GM12878 (cell line): ENCODE measurements around the gene RHCG.

Source experiments
- EZH2 ChIP-seq: IDR thresholded peaks from 2 replicates; pipeline ENCODE4 v1.6.1; 2012; ENCODE audit warnings: low read depth, mild to moderate bottlenecking, control low read depth, inconsistent platforms, low read length, borderline replicate concordance; ENCODE audit not compliant: control insufficient read depth
- NFIC ChIP-seq: IDR thresholded peaks from 2 replicates; pipeline ENCODE4 v1.6.1; 2012; ENCODE audit warnings: low read depth, mild to moderate bottlenecking, inconsistent platforms, low read length, moderate library complexity
- NFYA ChIP-seq: IDR thresholded peaks from 2 replicates; pipeline ENCODE4 v1.6.1; 2011; ENCODE audit warnings: low read depth, mild to moderate bottlenecking, low read length, improper control_type of control experiment, borderline replicate concordance
- PAX8 ChIP-seq: fragments of 450-650 bp; IDR thresholded peaks from 2 replicates; pipeline ENCODE4 v1.6.1; 2017; ENCODE audit warnings: mild to moderate bottlenecking, moderate library complexity
- POLR2A ChIP-seq: IDR thresholded peaks from 2 replicates; pipeline ENCODE4 v1.6.1; 2011; ENCODE audit warnings: low read depth, mild to moderate bottlenecking, low read length
- RAD21 ChIP-seq: IDR thresholded peaks from 2 replicates; pipeline ENCODE4 v1.6.1; 2011; ENCODE audit warnings: mild to moderate bottlenecking, low read depth, low read length, moderate library complexity; ENCODE audit not compliant: insufficient read depth
- TAF1 ChIP-seq: IDR thresholded peaks from 2 replicates; pipeline ENCODE4 v1.6.1; 2011; ENCODE audit warnings: mild to moderate bottlenecking, low read depth, low read length, borderline replicate concordance
- ZBED1 ChIP-seq: IDR thresholded peaks from 2 replicates; pipeline ENCODE4 v1.6.1; 2016; ENCODE audit warnings: borderline replicate concordance
- TF ChIP-seq, protein P1 (sequence below), 3 experiments: IDR thresholded peaks in 2 of 3; conservative IDR thresholded peaks in 1 of 3; 2 replicates each; pipeline ENCODE4 v1.5.1; 2011; ENCODE audit warnings: low read depth in 3 of 3, low read length in 3 of 3, mild to moderate bottlenecking in 3 of 3, control low read depth in 2 of 3, moderate library complexity in 2 of 3, inconsistent platforms in 1 of 3, mixed read lengths in 1 of 3; ENCODE audit not compliant: control insufficient read depth in 2 of 3, insufficient read depth in 1 of 3; ENCODE audit errors: extremely low read depth in 1 of 3
- TF ChIP-seq, protein P2 (sequence below): fragments of 450-650 bp; IDR thresholded peaks from 2 replicates; pipeline ENCODE4 v1.6.1; 2017; ENCODE audit warnings: mild to moderate bottlenecking, moderate library complexity
- TF ChIP-seq, protein P3 (sequence below): fragments of 450-650 bp; formaldehyde crosslinking; IDR thresholded peaks from 2 replicates; pipeline ENCODE4 v1.4.0; 2022; ENCODE audit warnings: mild to moderate bottlenecking, moderate library complexity
- TF ChIP-seq, protein P4 (sequence below): IDR thresholded peaks from 2 replicates; pipeline ENCODE4 v1.6.1; 2012; ENCODE audit warnings: low read depth, low read length, improper control_type of control experiment

GRCh38 chr15:89436560-89437311 is 59.6 kb downstream of the RHCG start:
- TF ChIP-seq POLR2A (no peak), EZH2 (no peak), TAF1 (no peak), NFYA (no peak), PAX8 (no peak), ZBED1 (no peak), RAD21 (no peak), NFIC (no peak)
- TF ChIP-seq, protein P1, sequence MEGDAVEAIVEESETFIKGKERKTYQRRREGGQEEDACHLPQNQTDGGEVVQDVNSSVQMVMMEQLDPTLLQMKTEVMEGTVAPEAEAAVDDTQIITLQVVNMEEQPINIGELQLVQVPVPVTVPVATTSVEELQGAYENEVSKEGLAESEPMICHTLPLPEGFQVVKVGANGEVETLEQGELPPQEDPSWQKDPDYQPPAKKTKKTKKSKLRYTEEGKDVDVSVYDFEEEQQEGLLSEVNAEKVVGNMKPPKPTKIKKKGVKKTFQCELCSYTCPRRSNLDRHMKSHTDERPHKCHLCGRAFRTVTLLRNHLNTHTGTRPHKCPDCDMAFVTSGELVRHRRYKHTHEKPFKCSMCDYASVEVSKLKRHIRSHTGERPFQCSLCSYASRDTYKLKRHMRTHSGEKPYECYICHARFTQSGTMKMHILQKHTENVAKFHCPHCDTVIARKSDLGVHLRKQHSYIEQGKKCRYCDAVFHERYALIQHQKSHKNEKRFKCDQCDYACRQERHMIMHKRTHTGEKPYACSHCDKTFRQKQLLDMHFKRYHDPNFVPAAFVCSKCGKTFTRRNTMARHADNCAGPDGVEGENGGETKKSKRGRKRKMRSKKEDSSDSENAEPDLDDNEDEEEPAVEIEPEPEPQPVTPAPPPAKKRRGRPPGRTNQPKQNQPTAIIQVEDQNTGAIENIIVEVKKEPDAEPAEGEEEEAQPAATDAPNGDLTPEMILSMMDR (IDR thresholded peaks at IDR 0.05 in 2 of 3, conservative IDR thresholded peaks at IDR 0.05 in 1 of 3; ENCODE audit: control insufficient read depth in 2 of 3, extremely low read depth in 1 of 3, insufficient read depth in 1 of 3, low read depth in 3 of 3, low read length in 3 of 3) = no peak
- TF ChIP-seq, protein P2, sequence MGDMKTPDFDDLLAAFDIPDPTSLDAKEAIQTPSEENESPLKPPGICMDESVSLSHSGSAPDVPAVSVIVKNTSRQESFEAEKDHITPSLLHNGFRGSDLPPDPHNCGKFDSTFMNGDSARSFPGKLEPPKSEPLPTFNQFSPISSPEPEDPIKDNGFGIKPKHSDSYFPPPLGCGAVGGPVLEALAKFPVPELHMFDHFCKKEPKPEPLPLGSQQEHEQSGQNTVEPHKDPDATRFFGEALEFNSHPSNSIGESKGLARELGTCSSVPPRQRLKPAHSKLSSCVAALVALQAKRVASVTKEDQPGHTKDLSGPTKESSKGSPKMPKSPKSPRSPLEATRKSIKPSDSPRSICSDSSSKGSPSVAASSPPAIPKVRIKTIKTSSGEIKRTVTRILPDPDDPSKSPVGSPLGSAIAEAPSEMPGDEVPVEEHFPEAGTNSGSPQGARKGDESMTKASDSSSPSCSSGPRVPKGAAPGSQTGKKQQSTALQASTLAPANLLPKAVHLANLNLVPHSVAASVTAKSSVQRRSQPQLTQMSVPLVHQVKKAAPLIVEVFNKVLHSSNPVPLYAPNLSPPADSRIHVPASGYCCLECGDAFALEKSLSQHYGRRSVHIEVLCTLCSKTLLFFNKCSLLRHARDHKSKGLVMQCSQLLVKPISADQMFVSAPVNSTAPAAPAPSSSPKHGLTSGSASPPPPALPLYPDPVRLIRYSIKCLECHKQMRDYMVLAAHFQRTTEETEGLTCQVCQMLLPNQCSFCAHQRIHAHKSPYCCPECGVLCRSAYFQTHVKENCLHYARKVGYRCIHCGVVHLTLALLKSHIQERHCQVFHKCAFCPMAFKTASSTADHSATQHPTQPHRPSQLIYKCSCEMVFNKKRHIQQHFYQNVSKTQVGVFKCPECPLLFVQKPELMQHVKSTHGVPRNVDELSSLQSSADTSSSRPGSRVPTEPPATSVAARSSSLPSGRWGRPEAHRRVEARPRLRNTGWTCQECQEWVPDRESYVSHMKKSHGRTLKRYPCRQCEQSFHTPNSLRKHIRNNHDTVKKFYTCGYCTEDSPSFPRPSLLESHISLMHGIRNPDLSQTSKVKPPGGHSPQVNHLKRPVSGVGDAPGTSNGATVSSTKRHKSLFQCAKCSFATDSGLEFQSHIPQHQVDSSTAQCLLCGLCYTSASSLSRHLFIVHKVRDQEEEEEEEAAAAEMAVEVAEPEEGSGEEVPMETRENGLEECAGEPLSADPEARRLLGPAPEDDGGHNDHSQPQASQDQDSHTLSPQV = no peak
- TF ChIP-seq, protein P3, sequence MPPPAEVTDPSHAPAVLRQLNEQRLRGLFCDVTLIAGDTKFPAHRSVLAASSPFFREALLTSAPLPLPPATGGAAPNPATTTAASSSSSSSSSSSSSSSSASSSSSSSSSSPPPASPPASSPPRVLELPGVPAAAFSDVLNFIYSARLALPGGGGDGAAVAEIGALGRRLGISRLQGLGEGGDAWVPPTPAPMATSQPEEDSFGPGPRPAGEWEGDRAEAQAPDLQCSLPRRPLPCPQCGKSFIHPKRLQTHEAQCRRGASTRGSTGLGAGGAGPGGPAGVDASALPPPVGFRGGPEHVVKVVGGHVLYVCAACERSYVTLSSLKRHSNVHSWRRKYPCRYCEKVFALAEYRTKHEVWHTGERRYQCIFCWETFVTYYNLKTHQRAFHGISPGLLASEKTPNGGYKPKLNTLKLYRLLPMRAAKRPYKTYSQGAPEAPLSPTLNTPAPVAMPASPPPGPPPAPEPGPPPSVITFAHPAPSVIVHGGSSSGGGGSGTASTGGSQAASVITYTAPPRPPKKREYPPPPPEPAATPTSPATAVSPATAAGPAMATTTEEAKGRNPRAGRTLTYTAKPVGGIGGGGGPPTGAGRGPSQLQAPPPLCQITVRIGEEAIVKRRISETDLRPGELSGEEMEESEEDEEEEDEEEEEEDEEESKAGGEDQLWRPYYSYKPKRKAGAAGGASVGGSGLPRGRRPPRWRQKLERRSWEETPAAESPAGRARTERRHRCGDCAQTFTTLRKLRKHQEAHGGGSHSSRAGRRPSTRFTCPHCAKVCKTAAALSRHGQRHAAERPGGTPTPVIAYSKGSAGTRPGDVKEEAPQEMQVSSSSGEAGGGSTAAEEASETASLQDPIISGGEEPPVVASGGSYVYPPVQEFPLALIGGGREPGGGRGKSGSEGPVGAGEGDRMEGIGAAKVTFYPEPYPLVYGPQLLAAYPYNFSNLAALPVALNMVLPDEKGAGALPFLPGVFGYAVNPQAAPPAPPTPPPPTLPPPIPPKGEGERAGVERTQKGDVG (CRISPR knock-in tag) = no peak
- TF ChIP-seq, protein P4, sequence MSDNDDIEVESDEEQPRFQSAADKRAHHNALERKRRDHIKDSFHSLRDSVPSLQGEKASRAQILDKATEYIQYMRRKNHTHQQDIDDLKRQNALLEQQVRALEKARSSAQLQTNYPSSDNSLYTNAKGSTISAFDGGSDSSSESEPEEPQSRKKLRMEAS = no peak
